K562 (cell line): ENCODE data around the gene FSD1L. TPM values are rescaled to one million over a fixed set of nuclear protein-coding genes. Genes with fewer than 3 reads are reported as not detected.
A peak's percentile ranks its signal among the peaks of the same experiment; 100 is the strongest.

ENCODE experiments used
- E2F6 ChIP-seq, 2 experiments: IDR thresholded peaks; 2 replicates each; pipeline ENCODE4 v1.6.1; 2011; ENCODE audit warnings: borderline replicate concordance in 1 of 2, control low read depth in 1 of 2, low read depth in 1 of 2, low read length in 1 of 2, mild to moderate bottlenecking in 1 of 2, mixed read lengths in 1 of 2, moderate library complexity in 1 of 2; ENCODE audit not compliant: insufficient read depth in 1 of 2, insufficient read length in 1 of 2, poor library complexity in 1 of 2, severe bottlenecking in 1 of 2; ENCODE audit errors: extremely low read depth in 1 of 2
- ETV5 ChIP-seq: sonication (generic); formaldehyde crosslinking; IDR thresholded peaks from 2 replicates; pipeline ENCODE4 v1.4.0; 2020; ENCODE audit warnings: low read depth, mild to moderate bottlenecking, missing genetic modification reagents
- KDM1A ChIP-seq, 2 experiments: fragments of 450-650 bp; IDR thresholded peaks; 2 replicates each; pipeline ENCODE4 v1.6.1; 2016; ENCODE audit warnings: mild to moderate bottlenecking in 2 of 2
- MAZ ChIP-seq, 2 experiments: fragments of 450-650 bp in 1 of 2; sonication (generic) in 1 of 2; formaldehyde crosslinking; IDR thresholded peaks in 1 of 2; conservative IDR thresholded peaks in 1 of 2; 2 replicates each; pipeline versions ENCODE4 v1.4.0 to v1.5.0; 2020; ENCODE audit warnings: mild to moderate bottlenecking in 1 of 2, missing genetic modification reagents in 1 of 2
- PHF20 ChIP-seq: fragments of 450-650 bp; IDR thresholded peaks from 2 replicates; pipeline ENCODE4 v1.6.1; 2018; ENCODE audit not compliant: partially characterized antibody
- SAP30 ChIP-seq: fragments of 200-600 bp; sonication (generic); IDR thresholded peaks from 2 replicates; pipeline ENCODE4 v1.6.1; 2012; ENCODE audit warnings: borderline replicate concordance, low read depth, mild to moderate bottlenecking, moderate library complexity, low read length, control low read depth, inconsistent platforms; ENCODE audit not compliant: insufficient read depth, poor library complexity, severe bottlenecking
- ZNF644 ChIP-seq: fragments of 200-800 bp; sonication (Bioruptor generic); IDR thresholded peaks from 2 replicates; pipeline ENCODE4 v1.6.1; 2016; ENCODE audit warnings: low read depth, missing genetic modification characterization, missing compliant biosample characterization
- polyA plus RNA-seq, 8 experiments: library from polyadenylated mRNA; depleted of rRNA in 4 of 8; stranded (reverse) in 5 of 8; unstranded in 3 of 8; fragments of >200 nt; fragmentation: Nextera tagmentation in 2 of 8; fragmentation: Illumina TruSeq in 1 of 8; extraction: Ambion mirVana in 2 of 8; extraction: Trizol in 1 of 8; gene quantifications; 2 replicates each; pipeline versions ENCODE4 v1.2.1 to v1.2.3, GENCODE V29; 2011 to 2014; ENCODE audit warnings: inconsistent platforms in 1 of 8, missing spikeins in 1 of 8
- total RNA-seq, 7 experiments: library from RNA; depleted of rRNA in 6 of 7; stranded (reverse); fragments of >200 nt in 6 of 7; fragmentation: Illumina TruSeq in 2 of 7; extraction: Trizol in 2 of 7; gene quantifications; 2 replicates each; pipeline versions ENCODE4 v1.2.1 to v1.2.3, GENCODE V29; 2011 to 2021; ENCODE audit warnings: low replicate concordance in 1 of 7
- TF ChIP-seq, protein P1 (sequence below): fragments of 250-450 bp; sonication (Bioruptor Pico); IDR thresholded peaks from 2 replicates; pipeline ENCODE4 v1.5.0; 2021; ENCODE audit warnings: mild to moderate bottlenecking, borderline replicate concordance
- TF ChIP-seq, protein P2 (sequence below): fragments of 200-800 bp; sonication (Bioruptor generic); IDR thresholded peaks from 2 replicates; pipeline ENCODE4 v1.6.1; 2016; ENCODE audit warnings: missing genetic modification characterization, missing compliant biosample characterization
- TF ChIP-seq, protein P3 (sequence below), 2 experiments: IDR thresholded peaks; 2 replicates each; pipeline ENCODE4 v1.6.1; 2012; ENCODE audit warnings: improper control_type of control experiment in 2 of 2, low read depth in 2 of 2, low read length in 2 of 2, borderline replicate concordance in 1 of 2

The FSD1L gene
- total and polyA plus RNA-seq, 9 of the 15 experiments (the other 6 are each of a cell fraction or from before 2014, with no cell fraction given): 0.95 to 4.2 (median 2.1) TPM

GRCh38 chr9:105557804-105558610, 110.2 kb downstream of the FSD1L start, which contains the start of gene FKTN (continued):
- TF ChIP-seq SAP30 (peak; percentile 21), MAZ (CRISPR knock-in tag; conservative IDR thresholded peaks at IDR 0.05 in 1 of 2, IDR thresholded peaks at IDR 0.05 in 1 of 2) (peak; percentile 21 to 37; a peak in 1 of 4 replicates), E2F6 (IDR thresholded peaks at IDR 0.05; ENCODE audit: borderline replicate concordance in 1 of 2, extremely low read depth in 1 of 2, insufficient read depth in 1 of 2, insufficient read length in 1 of 2, low read depth in 1 of 2, low read length in 1 of 2, poor library complexity in 1 of 2, severe bottlenecking in 1 of 2) (peak; percentile 8 to 63), ZNF644 (tag) (0 out of 2 replicates have a peak, but pooled peaks have one; percentile 28), KDM1A (IDR thresholded peaks at IDR 0.05) (0 out of 4 replicates have a peak, but pooled peaks of 1 of the 2 experiments have one; percentile 41), PHF20 (peak; percentile 84), ETV5 (no peak; the same call in 1 of the 2 replicates)
- TF ChIP-seq, protein P1, sequence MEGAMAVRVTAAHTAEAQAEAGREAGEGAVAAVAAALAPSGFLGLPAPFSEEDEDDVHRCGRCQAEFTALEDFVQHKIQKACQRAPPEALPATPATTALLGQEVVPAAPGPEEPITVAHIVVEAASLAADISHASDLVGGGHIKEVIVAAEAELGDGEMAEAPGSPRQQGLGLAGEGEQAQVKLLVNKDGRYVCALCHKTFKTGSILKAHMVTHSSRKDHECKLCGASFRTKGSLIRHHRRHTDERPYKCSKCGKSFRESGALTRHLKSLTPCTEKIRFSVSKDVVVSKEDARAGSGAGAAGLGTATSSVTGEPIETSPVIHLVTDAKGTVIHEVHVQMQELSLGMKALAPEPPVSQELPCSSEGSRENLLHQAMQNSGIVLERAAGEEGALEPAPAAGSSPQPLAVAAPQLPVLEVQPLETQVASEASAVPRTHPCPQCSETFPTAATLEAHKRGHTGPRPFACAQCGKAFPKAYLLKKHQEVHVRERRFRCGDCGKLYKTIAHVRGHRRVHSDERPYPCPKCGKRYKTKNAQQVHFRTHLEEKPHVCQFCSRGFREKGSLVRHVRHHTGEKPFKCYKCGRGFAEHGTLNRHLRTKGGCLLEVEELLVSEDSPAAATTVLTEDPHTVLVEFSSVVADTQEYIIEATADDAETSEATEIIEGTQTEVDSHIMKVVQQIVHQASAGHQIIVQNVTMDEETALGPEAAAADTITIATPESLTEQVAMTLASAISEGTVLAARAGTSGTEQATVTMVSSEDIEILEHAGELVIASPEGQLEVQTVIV (CRISPR knock-in tag): peak; percentile 98
- TF ChIP-seq, protein P2, sequence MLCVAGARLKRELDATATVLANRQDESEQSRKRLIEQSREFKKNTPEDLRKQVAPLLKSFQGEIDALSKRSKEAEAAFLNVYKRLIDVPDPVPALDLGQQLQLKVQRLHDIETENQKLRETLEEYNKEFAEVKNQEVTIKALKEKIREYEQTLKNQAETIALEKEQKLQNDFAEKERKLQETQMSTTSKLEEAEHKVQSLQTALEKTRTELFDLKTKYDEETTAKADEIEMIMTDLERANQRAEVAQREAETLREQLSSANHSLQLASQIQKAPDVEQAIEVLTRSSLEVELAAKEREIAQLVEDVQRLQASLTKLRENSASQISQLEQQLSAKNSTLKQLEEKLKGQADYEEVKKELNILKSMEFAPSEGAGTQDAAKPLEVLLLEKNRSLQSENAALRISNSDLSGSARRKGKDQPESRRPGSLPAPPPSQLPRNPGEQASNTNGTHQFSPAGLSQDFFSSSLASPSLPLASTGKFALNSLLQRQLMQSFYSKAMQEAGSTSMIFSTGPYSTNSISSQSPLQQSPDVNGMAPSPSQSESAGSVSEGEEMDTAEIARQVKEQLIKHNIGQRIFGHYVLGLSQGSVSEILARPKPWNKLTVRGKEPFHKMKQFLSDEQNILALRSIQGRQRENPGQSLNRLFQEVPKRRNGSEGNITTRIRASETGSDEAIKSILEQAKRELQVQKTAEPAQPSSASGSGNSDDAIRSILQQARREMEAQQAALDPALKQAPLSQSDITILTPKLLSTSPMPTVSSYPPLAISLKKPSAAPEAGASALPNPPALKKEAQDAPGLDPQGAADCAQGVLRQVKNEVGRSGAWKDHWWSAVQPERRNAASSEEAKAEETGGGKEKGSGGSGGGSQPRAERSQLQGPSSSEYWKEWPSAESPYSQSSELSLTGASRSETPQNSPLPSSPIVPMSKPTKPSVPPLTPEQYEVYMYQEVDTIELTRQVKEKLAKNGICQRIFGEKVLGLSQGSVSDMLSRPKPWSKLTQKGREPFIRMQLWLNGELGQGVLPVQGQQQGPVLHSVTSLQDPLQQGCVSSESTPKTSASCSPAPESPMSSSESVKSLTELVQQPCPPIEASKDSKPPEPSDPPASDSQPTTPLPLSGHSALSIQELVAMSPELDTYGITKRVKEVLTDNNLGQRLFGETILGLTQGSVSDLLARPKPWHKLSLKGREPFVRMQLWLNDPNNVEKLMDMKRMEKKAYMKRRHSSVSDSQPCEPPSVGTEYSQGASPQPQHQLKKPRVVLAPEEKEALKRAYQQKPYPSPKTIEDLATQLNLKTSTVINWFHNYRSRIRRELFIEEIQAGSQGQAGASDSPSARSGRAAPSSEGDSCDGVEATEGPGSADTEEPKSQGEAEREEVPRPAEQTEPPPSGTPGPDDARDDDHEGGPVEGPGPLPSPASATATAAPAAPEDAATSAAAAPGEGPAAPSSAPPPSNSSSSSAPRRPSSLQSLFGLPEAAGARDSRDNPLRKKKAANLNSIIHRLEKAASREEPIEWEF (CRISPR knock-in tag): no peak
- TF ChIP-seq, protein P3, sequence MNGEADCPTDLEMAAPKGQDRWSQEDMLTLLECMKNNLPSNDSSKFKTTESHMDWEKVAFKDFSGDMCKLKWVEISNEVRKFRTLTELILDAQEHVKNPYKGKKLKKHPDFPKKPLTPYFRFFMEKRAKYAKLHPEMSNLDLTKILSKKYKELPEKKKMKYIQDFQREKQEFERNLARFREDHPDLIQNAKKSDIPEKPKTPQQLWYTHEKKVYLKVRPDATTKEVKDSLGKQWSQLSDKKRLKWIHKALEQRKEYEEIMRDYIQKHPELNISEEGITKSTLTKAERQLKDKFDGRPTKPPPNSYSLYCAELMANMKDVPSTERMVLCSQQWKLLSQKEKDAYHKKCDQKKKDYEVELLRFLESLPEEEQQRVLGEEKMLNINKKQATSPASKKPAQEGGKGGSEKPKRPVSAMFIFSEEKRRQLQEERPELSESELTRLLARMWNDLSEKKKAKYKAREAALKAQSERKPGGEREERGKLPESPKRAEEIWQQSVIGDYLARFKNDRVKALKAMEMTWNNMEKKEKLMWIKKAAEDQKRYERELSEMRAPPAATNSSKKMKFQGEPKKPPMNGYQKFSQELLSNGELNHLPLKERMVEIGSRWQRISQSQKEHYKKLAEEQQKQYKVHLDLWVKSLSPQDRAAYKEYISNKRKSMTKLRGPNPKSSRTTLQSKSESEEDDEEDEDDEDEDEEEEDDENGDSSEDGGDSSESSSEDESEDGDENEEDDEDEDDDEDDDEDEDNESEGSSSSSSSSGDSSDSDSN (IDR thresholded peaks at IDR 0.05; ENCODE audit: borderline replicate concordance in 1 of 2, low read depth in 2 of 2, low read length in 2 of 2): 0 out of 4 replicates have a peak, but pooled peaks of 1 of the 2 experiments have one; percentile 33
